OCI-LY1 (cell line): ENCODE results near the gene ADORA2A.

Source experiments
- H2AFZ ChIP-seq: fragments of 200-600 bp; sonication (generic), shearing (Covaris generic); 2 replicates; pipeline ENCODE4 v1.6.0; 2014; ENCODE audit warnings: antibody characterized with exemption, mild to moderate bottlenecking, low read length
- H3F3A ChIP-seq: fragments of 200-600 bp; sonication (generic), shearing (Covaris generic); 2 replicates; pipeline ENCODE4 v1.6.0; 2014; ENCODE audit warnings: mild to moderate bottlenecking, antibody characterized with exemption, low read length, moderate library complexity; ENCODE audit not compliant: insufficient read depth
- H3K27ac ChIP-seq: fragments of 200-600 bp; sonication (generic); 2 replicates; pipeline ENCODE4 v1.5.1; 2014; ENCODE audit warnings: low read length, mixed run types, mild to moderate bottlenecking, low read depth; ENCODE audit not compliant: poor library complexity, severe bottlenecking
- H3K27me3 ChIP-seq: fragments of 200-600 bp; sonication (generic); 2 replicates; pipeline ENCODE4 v1.6.0; 2014; ENCODE audit warnings: antibody characterized with exemption, mild to moderate bottlenecking, low read length, moderate library complexity; ENCODE audit not compliant: insufficient read depth
- H3K36me3 ChIP-seq: fragments of 200-600 bp; sonication (generic); 2 replicates; pipeline ENCODE4 v1.6.1; 2014; ENCODE audit warnings: mild to moderate bottlenecking, antibody characterized with exemption, low read length, moderate library complexity, mixed read lengths; ENCODE audit not compliant: insufficient read depth
- H3K4me1 ChIP-seq: fragments of 200-600 bp; sonication (generic); 2 replicates; pipeline ENCODE4 v1.5.1; 2014; ENCODE audit warnings: mild to moderate bottlenecking, low read length, moderate library complexity; ENCODE audit not compliant: insufficient read depth, severe bottlenecking
- H3K4me2 ChIP-seq: fragments of 200-600 bp; sonication (generic), shearing (Covaris generic); 2 replicates; pipeline ENCODE4 v1.6.1; 2014; ENCODE audit warnings: low read length
- H3K4me3 ChIP-seq: fragments of 200-600 bp; sonication (generic); 2 replicates; pipeline ENCODE4 v1.5.1; 2014; ENCODE audit warnings: low read length, low read depth, mild to moderate bottlenecking, mixed read lengths; ENCODE audit not compliant: poor library complexity, severe bottlenecking
- H3K79me2 ChIP-seq: fragments of 200-600 bp; shearing (Covaris generic); 2 replicates; pipeline ENCODE4 v1.6.1; 2016; ENCODE audit warnings: mixed run types, low read length, mixed read lengths; ENCODE audit not compliant: insufficient read depth
- H3K9ac ChIP-seq: fragments of 200-600 bp; sonication (generic), shearing (Covaris generic); 2 replicates; pipeline ENCODE4 v1.6.1; 2014; ENCODE audit warnings: mild to moderate bottlenecking, low read length, mixed read lengths
- H3K9me2 ChIP-seq: fragments of 200-600 bp; sonication (generic), shearing (Covaris generic); 2 replicates; pipeline ENCODE4 v1.6.1; 2014; ENCODE audit warnings: low read depth, mild to moderate bottlenecking, low read length, mixed read lengths
- H3K9me3 ChIP-seq: fragments of 200-600 bp; shearing (Covaris generic); 2 replicates; pipeline ENCODE4 v1.6.1; 2014; ENCODE audit warnings: low read length, mixed read lengths
- H4K20me1 ChIP-seq: fragments of 200-600 bp; sonication (generic), shearing (Covaris generic); 2 replicates; pipeline ENCODE4 v1.6.0; 2016; ENCODE audit warnings: mild to moderate bottlenecking, low read length; ENCODE audit not compliant: insufficient read depth
- EZH2 ChIP-seq: fragments of 200-600 bp; sonication (generic), shearing (Covaris generic); IDR thresholded peaks from 2 replicates; pipeline ENCODE4 v1.8.0; 2017; ENCODE audit warnings: borderline replicate concordance, mixed run types, mild to moderate bottlenecking, antibody characterized with exemption, low read length, moderate library complexity, mixed read lengths
- TF ChIP-seq, protein P1 (sequence below): fragments of 200-600 bp; sonication (generic), shearing (Covaris generic); IDR thresholded peaks from 2 replicates; pipeline ENCODE4 v1.5.1; 2017; ENCODE audit warnings: mild to moderate bottlenecking, antibody characterized with exemption, low read length, moderate library complexity, mixed read lengths

ADORA2A gene

DNA sequence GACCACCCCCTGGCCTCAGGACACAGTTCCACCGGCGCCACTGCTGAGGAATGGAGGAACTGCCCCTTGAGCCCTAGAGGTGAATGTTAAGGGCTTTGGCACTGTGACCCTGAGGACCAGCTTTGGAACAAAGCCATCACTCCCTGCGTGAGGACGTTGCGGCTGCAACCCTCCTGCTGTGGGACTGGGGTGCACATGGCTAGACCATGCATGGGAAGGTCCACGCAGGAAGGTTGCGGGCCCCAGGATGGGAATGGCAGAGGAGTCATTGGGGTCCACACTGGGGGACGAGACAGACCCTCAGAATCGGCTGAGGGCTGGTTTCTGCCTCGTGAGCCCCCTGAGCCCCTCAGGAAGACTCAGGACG is 6.4 kb upstream of the ADORA2A start:
- Histone ChIP-seq H3K79me2 (no peaks in the 10 kb centered on the region), H3F3A (no peaks in the 10 kb centered on the region), H3K9me2 (no peaks in the 10 kb centered on the region), H3K36me3 (peaks cover 19% of the 10 kb centered on the region), H3K4me2 (no peak overlapping the region), H4K20me1 (no peaks in the 10 kb centered on the region), H3K27me3 (no peaks in the 10 kb centered on the region), H3K9me3 (no peaks in the 10 kb centered on the region), H3K4me3 (no peak overlapping the region), H3K9ac (no peak overlapping the region), H2AFZ (no peak overlapping the region), H3K27ac (no peak overlapping the region), H3K4me1 (peaks cover 22% of the 10 kb centered on the region)
- TF ChIP-seq, protein P1, sequence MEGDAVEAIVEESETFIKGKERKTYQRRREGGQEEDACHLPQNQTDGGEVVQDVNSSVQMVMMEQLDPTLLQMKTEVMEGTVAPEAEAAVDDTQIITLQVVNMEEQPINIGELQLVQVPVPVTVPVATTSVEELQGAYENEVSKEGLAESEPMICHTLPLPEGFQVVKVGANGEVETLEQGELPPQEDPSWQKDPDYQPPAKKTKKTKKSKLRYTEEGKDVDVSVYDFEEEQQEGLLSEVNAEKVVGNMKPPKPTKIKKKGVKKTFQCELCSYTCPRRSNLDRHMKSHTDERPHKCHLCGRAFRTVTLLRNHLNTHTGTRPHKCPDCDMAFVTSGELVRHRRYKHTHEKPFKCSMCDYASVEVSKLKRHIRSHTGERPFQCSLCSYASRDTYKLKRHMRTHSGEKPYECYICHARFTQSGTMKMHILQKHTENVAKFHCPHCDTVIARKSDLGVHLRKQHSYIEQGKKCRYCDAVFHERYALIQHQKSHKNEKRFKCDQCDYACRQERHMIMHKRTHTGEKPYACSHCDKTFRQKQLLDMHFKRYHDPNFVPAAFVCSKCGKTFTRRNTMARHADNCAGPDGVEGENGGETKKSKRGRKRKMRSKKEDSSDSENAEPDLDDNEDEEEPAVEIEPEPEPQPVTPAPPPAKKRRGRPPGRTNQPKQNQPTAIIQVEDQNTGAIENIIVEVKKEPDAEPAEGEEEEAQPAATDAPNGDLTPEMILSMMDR = no peak
- TF ChIP-seq EZH2 = no peak

DNA sequence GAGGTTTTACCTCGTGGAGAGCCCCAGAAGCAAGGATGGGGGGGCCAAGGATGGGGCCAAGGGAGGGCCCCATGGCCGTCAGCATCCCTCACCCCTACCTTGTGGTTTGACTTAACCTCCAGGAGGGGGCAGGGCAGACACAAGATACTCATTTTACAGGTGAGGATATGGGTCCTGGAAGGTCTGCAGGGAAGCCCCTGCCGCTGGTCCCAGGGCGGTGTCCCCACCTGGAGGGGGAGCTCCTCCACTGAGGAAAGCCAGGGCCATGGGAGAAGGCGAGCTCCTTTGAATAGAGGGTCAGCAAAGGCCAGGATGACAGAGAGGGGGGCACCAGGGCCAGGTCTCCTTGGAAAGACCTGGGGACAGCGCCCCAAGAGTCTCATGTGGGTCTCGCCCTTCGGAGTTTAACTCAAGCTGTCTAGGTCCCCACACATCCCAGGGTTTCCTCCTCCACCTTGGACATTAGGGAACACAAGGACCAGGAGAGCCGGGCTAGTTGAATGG is 5.9 kb upstream of the ADORA2A start:
- peaks cover 14% of the 10 kb centered on the region; the same call in 1 of the 2 replicates for H3K36me3 ChIP-seq
- no peak overlapping the region for H3K27ac ChIP-seq
- TF ChIP-seq, protein P1 = peak; percentile 93
- TF ChIP-seq EZH2 = no peak
- no peak overlapping the region for H3K4me2 ChIP-seq
- H3K4me1 ChIP-seq = peaks cover 27% of the 10 kb centered on the region
- H3K79me2 ChIP-seq = no peaks in the 10 kb centered on the region
- no peaks in the 10 kb centered on the region for H3F3A ChIP-seq
- no peaks in the 10 kb centered on the region for H3K27me3 ChIP-seq
- no peaks in the 10 kb centered on the region for H3K9me3 ChIP-seq
- H4K20me1 ChIP-seq = no peaks in the 10 kb centered on the region
- H3K4me3 ChIP-seq = no peak overlapping the region
- no peak overlapping the region for H3K9ac ChIP-seq
- no peaks in the 10 kb centered on the region for H3K9me2 ChIP-seq
- no peak overlapping the region for H2AFZ ChIP-seq

DNA sequence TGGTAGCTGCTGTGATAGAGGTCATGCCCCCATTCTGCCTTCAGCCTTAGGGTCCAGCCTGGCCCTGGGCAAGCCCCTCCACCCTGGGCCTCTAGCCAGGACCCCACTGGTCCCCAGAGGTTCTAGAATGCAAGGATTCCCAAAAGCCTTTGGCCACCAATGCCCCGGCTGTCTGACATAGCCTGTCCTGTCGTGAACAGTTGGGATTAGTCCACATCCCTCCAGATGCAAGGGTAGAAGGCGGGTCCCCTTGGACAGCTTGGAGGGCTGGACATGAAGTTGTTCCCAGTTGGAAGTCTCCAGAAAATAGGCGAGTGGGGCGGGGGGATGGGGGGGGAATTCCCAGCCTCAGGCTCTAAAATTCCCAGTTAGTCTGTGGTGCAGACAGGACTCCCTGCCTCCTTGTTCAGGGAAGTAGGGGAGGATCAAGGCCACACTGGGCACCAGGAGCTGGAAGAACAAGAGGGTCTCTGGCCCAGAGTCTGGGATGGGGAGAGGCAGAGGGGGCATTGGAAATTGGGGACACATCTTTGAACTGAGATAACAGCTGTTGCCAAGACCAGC is 5.2 kb upstream of the ADORA2A start:
- H3K79me2 ChIP-seq = no peaks in the 10 kb centered on the region
- H3K4me1 ChIP-seq = peaks cover 34% of the 10 kb centered on the region
- H4K20me1 ChIP-seq = no peaks in the 10 kb centered on the region
- H3F3A ChIP-seq = no peaks in the 10 kb centered on the region
- no peak overlapping the region for H2AFZ ChIP-seq
- no peak overlapping the region for H3K27ac ChIP-seq
- no peaks in the 10 kb centered on the region for H3K9me3 ChIP-seq
- H3K9me2 ChIP-seq = no peaks in the 10 kb centered on the region
- H3K4me3 ChIP-seq = no peak overlapping the region
- no peaks in the 10 kb centered on the region for H3K27me3 ChIP-seq
- no peak overlapping the region for H3K9ac ChIP-seq
- peaks cover 11% of the 10 kb centered on the region; the same call in 1 of the 2 replicates for H3K36me3 ChIP-seq
- no peak for TF ChIP-seq EZH2
- TF ChIP-seq, protein P1 = no peak
- no peak overlapping the region for H3K4me2 ChIP-seq
